ENCODE data around the gene MAPKAPK5. TPM values are rescaled to one million over a fixed set of nuclear protein-coding genes. Genes with fewer than 3 reads are reported as not detected.

Gene MAPKAPK5
- total RNA-seq, 3 donors from 2014 or later (not counting 1 experiment from before 2014, with no cell fraction given), result 54.8 to 64.9 (median 63.5) TPM

DNA sequence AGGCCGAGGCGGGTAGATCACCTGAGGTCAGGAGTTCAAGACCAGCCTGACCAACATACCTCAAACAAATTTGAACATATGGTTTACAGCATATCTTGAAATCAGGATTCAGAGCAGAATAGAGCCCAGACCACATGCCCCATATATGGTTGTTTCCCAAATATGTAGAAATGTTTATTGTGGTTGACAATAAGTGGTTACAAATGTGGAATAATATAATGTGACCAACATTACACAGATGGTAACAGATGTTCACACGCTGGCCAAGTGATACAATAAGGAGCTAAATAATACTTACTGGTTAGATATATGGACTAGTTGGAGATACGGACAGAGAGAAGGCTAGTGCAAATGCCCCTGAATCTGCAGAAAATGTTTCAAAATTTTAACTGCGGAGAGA, 85.3 kb downstream of the MAPKAPK5 start:
- Mint-ChIP-seq H3K4me3 (no peak overlapping the region), H3K27ac (no peak overlapping the region), H3K36me3 (no peaks in the 10 kb centered on the region), H3K4me1 (peaks cover 0 to 5% of the 10 kb centered on the region in 2 donors), H3K9me3 (no peaks in the 10 kb centered on the region), H3K27me3 (ENCODE audit: low read depth in 2 of 2) (no peaks in the 10 kb centered on the region)
- H3K36me3 ChIP-seq (ENCODE audit: control insufficient read depth, insufficient read depth, low read length), result no peaks in the 10 kb centered on the region
- no peaks in the 10 kb centered on the region for H3K27me3 ChIP-seq (ENCODE audit: control insufficient read depth, insufficient read depth, low read length)
- ATAC-seq, result no peak
- no peak for TF ChIP-seq CTCF (IDR thresholded peaks at IDR 0.05)
- 96% methylated on average over 5 of the region's 5 CpGs for WGBS (ENCODE audit: insufficient coverage)
- H3K4me1 ChIP-seq (ENCODE audit: control insufficient read depth, insufficient read depth, low read length), result no peaks in the 10 kb centered on the region
- H3K4me3 ChIP-seq (ENCODE audit: low read length), result no peak overlapping the region
- no peak for DNase-seq
- H3K27ac ChIP-seq (ENCODE audit: low read length), result no peak overlapping the region
- intact Hi-C loops (cut with micrococcal nuclease), result no loop called here
- no peaks in the 10 kb centered on the region for H3K9me3 ChIP-seq (ENCODE audit: control insufficient read depth, insufficient read depth, low read length)

DNA sequence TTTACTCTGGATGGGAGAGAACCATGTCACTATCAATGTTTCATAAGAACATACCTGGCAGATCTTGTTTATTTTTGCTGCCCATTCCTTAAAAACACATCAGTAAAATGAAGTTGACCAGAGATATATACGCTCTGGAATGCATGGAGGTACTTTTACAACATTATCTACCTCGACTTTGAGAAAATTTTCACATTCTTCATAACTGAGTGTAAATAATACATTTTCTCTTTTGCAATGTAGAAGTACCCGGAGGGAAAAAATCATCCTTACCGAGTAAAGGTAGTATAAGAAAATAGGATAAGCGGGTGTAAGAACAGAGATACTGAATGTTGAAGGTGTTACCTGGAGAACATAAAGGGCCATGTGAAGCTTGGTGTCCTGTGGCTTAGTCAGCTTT, 90.2 kb downstream of the MAPKAPK5 start:
- no peak overlapping the region for H3K4me3 Mint-ChIP-seq
- 86% methylated on average over 4 of the region's 5 CpGs for WGBS (ENCODE audit: insufficient coverage)
- no peaks in the 10 kb centered on the region for H3K9me3 ChIP-seq (ENCODE audit: control insufficient read depth, insufficient read depth, low read length)
- DNase-seq (no peak), ATAC-seq (no peak)
- no peak overlapping the region for H3K27ac Mint-ChIP-seq
- peaks cover 0 to 4% of the 10 kb centered on the region in 2 donors for H3K4me1 Mint-ChIP-seq
- no peaks in the 10 kb centered on the region for H3K9me3 Mint-ChIP-seq
- TF ChIP-seq CTCF (IDR thresholded peaks at IDR 0.05), result no peak
- no peak overlapping the region for H3K4me3 ChIP-seq (ENCODE audit: low read length)
- intact Hi-C loops (cut with micrococcal nuclease), result no loop called here
- H3K27me3 ChIP-seq (ENCODE audit: control insufficient read depth, insufficient read depth, low read length), result no peaks in the 10 kb centered on the region
- H3K27ac ChIP-seq (ENCODE audit: low read length), result no peak overlapping the region
- no peaks in the 10 kb centered on the region for H3K27me3 Mint-ChIP-seq (ENCODE audit: low read depth in 2 of 2)
- H3K36me3 Mint-ChIP-seq, result no peaks in the 10 kb centered on the region
- no peaks in the 10 kb centered on the region for H3K4me1 ChIP-seq (ENCODE audit: control insufficient read depth, insufficient read depth, low read length)
- peaks cover 3% of the 10 kb centered on the region for H3K36me3 ChIP-seq (ENCODE audit: control insufficient read depth, insufficient read depth, low read length)

GRCh38 chr12:111936869-111937268, 94.8 kb downstream of the MAPKAPK5 start:
- no peaks in the 10 kb centered on the region for H3K9me3 Mint-ChIP-seq
- no peaks in the 10 kb centered on the region for H3K36me3 Mint-ChIP-seq
- H3K4me1 Mint-ChIP-seq, result no peaks in the 10 kb centered on the region
- H3K27ac Mint-ChIP-seq, result no peak overlapping the region
- Histone ChIP-seq H3K27ac (ENCODE audit: low read length) (no peak overlapping the region), H3K27me3 (ENCODE audit: control insufficient read depth, insufficient read depth, low read length) (no peaks in the 10 kb centered on the region), H3K4me1 (ENCODE audit: control insufficient read depth, insufficient read depth, low read length) (no peaks in the 10 kb centered on the region), H3K9me3 (ENCODE audit: control insufficient read depth, insufficient read depth, low read length) (no peaks in the 10 kb centered on the region), H3K4me3 (ENCODE audit: low read length) (no peak overlapping the region), H3K36me3 (ENCODE audit: control insufficient read depth, insufficient read depth, low read length) (peaks cover 3% of the 10 kb centered on the region)
- no peaks in the 10 kb centered on the region for H3K27me3 Mint-ChIP-seq (ENCODE audit: low read depth in 2 of 2)
- DNase-seq (no peak), ATAC-seq (no peak)
- intact Hi-C loops (cut with micrococcal nuclease), result no loop called here
- H3K4me3 Mint-ChIP-seq, result no peak overlapping the region
- TF ChIP-seq CTCF (IDR thresholded peaks at IDR 0.05), result no peak

DNA sequence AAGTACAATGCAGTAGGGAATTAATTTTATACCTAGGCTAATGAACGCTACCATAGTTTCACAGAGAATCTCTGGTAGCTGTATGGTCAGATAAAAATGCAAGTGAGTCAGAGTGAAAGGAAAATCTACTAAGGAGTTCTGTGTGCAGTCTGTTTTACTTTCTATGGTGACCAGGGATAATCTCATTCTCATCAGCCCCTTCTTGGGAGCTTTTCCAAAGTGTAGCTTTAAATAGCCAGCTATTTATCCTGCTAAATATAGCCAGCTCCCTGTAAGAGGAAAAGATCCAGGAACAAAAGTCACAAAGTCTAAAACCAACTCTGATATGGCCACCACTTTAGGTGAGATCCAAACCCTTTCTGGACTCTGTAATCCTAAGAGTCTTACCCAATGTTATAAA, 95.4 kb downstream of the MAPKAPK5 start:
- no peak for TF ChIP-seq CTCF (IDR thresholded peaks at IDR 0.05)
- intact Hi-C loops (cut with micrococcal nuclease), result no loop called here
- ATAC-seq, result no peak
- no peak overlapping the region for H3K4me3 ChIP-seq (ENCODE audit: low read length)
- no peak overlapping the region for H3K27ac Mint-ChIP-seq
- no peaks in the 10 kb centered on the region for H3K27me3 ChIP-seq (ENCODE audit: control insufficient read depth, insufficient read depth, low read length)
- H3K36me3 ChIP-seq (ENCODE audit: control insufficient read depth, insufficient read depth, low read length), result peaks cover 3% of the 10 kb centered on the region
- DNase-seq, result no peak
- H3K36me3 Mint-ChIP-seq, result no peaks in the 10 kb centered on the region
- H3K9me3 ChIP-seq (ENCODE audit: control insufficient read depth, insufficient read depth, low read length), result no peaks in the 10 kb centered on the region
- no peaks in the 10 kb centered on the region for H3K4me1 ChIP-seq (ENCODE audit: control insufficient read depth, insufficient read depth, low read length)
- H3K27me3 Mint-ChIP-seq (ENCODE audit: low read depth in 2 of 2), result no peaks in the 10 kb centered on the region
- no peaks in the 10 kb centered on the region for H3K4me1 Mint-ChIP-seq
- WGBS (ENCODE audit: insufficient coverage), result 100% methylated on average over 1 of the region's 1 CpG
- no peaks in the 10 kb centered on the region for H3K9me3 Mint-ChIP-seq
- no peak overlapping the region for H3K4me3 Mint-ChIP-seq
- no peak overlapping the region for H3K27ac ChIP-seq (ENCODE audit: low read length)
